Measurements from ENCODE around the gene STAT3.

GRCh38 chr17:42309986-42310786 lies 78.1 kb downstream of the STAT3 start:
- TF ChIP-seq CTCF (IDR thresholded peaks at IDR 0.05) (peak in 1 of 4 experiments; percentile 10), POLR2A (IDR thresholded peaks at IDR 0.05) (no peak)
